NCI-H510A treated with DMSO at 0.1 percent for 48 hours (cell line): Measurements from ENCODE around the gene ABCD1.
"Not testable (repeated sequence)": the region's sequence is repeated elsewhere in the genome, so short reads cannot be mapped to it uniquely, and the experiment has no call there.

Experiments
- DNase-seq: peaks from one replicate; lab custom pipeline; 2025; lab: John Stamatoyannopoulos, UW

ABCD1 gene

GRCh38 chrX:153709726-153710674, 14.7 kb upstream of the ABCD1 start:
- no peak for DNase-seq

DNA sequence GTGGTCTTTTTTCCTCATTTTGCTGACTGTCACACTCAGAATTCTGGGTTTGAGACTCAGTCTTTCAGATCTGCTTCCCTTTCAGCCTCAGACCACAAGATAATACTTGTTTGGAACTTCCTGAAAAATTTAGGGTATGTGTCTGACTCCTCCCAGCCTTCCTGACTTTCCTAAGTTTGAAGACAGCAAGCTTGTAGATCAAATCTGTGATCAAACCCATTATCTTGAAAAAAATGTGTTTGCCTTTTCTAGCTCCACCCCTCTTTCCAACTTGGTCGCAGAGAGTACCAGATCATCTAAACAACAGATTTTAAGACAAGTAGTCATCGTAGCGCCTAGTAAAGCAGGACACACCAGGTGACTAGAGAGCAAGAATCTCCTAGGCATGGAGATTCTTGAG, 10.4 kb upstream of the ABCD1 start:
- no peak for DNase-seq

DNA sequence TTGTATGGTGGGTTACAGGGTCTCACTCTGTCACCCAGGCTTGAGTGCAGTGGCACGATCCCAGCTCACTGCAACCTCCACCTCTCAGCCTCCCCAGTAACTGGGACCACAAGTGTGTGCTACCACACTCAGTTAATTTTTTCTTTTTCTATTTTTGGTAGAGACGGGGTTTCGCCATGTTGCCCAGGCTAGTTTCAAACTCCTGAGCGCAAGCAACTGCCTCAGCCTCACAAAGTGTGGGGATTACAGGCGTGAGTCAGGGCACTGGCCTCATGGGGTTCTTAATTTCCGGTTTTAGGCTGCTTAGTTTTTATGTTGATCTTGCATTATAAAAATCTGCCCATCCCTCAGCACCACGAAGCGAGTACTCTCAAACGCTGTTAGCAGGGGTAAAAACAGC, 7.2 kb upstream of the ABCD1 start:
- DNase-seq, result no peak

DNA sequence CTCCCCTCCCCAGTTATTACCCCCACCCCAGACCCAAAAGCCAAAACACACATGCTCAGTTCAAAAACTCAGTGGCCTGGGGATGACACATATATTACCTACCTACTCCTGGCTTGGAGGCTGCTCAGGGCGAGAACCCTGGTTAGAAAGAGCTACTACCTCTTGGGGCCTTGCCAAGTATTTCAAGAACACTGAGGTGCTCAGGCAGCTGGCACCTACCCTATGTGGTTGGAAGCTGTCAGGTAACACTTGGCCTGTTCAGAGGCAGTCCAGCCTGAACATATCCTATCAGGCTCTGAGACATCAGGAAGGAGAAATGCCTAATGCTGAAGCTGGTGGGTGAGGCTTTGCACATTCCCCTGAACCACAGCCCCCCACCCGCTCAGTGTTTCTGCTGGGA, 5.4 kb upstream of the ABCD1 start:
- no peak for DNase-seq

- no peak for DNase-seq
Observed at GRCh38 chrX:153719701-153720100, 5.0 kb upstream of the ABCD1 start.

DNA sequence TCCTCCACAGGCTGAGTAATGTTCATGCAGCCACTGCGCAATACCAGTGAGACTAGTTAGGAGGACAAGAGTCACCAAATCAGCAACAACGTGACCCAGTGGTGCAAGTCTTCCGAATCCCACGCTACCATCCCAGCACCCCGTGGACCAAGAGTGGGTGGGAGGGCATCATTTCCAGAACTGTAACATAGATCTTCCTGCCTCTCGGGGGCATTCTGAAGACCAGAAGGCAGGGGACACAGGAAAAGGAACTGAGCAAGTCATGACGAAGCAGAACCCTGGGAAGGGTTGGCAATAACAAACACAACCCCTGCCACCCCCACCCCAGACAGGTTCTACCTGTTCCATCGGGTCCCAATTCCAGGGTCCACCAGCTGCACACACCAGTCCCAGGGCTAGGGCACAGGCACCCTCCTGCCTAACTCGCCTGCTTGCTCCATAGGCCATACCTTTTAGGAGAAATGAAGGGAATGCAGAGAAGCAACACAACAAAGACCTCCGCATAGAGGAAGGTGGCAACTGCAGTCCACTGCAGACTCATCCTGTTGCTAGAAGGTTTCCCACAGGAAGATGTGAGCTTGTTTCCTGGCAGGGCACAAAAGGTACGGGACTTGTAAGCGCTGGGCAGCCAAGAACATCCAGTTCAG, 1.8 kb upstream of the ABCD1 start:
- DNase-seq, result no peak

DNA sequence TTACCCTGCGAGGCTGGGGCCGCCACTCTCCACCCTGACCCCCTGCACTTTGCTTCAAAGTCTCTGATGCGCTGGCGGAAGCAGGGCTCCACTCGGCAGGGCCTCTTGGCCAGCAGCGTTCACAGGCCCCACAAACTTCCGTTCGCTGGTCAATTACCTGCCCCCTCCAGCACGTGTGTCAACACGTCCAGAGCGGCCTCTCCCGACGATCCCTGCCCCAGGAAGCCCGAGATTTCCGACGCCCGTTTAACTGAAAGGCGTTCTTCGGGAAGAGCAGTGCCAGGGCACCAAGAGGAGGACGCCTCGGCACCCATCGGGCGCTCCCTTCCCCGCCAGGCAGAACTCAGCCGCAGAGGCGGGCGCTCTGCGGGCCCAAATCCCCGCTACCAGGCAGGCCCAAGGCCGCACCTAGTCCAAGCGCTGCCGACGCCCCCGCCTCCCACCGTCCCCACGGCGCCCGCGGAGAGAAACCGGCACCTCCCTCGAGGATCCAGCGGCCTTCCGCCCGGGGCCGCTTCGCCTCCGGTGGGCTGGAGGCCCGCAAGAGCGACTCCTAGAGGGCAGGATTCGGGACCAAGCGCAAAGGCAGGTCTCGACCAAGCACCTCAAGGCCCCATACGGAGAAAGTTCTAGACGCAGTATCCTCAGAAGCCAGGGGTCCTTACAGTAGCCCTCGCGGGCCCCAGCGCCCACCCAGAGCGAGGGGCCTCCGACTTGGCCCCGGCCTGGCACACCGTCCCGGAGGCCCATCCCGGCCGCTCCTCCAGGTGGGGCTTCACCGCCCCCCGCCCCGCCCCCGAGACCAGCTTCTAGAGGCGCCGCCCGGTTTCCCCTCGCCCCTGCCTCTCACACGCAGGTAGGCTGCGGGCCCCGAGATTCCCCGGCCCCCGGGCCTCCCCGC, 1.1 kb upstream of the ABCD1 start:
- peak; percentile 12 for DNase-seq

DNA sequence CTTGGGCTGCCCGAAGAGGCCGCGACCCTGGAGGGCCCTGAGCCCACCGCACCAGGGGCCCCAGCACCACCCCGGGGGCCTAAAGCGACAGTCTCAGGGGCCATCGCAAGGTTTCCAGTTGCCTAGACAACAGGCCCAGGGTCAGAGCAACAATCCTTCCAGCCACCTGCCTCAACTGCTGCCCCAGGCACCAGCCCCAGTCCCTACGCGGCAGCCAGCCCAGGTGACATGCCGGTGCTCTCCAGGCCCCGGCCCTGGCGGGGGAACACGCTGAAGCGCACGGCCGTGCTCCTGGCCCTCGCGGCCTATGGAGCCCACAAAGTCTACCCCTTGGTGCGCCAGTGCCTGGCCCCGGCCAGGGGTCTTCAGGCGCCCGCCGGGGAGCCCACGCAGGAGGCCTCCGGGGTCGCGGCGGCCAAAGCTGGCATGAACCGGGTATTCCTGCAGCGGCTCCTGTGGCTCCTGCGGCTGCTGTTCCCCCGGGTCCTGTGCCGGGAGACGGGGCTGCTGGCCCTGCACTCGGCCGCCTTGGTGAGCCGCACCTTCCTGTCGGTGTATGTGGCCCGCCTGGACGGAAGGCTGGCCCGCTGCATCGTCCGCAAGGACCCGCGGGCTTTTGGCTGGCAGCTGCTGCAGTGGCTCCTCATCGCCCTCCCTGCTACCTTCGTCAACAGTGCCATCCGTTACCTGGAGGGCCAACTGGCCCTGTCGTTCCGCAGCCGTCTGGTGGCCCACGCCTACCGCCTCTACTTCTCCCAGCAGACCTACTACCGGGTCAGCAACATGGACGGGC, 579 bp downstream of the ABCD1 start:
- peak; percentile 4 for DNase-seq

DNA sequence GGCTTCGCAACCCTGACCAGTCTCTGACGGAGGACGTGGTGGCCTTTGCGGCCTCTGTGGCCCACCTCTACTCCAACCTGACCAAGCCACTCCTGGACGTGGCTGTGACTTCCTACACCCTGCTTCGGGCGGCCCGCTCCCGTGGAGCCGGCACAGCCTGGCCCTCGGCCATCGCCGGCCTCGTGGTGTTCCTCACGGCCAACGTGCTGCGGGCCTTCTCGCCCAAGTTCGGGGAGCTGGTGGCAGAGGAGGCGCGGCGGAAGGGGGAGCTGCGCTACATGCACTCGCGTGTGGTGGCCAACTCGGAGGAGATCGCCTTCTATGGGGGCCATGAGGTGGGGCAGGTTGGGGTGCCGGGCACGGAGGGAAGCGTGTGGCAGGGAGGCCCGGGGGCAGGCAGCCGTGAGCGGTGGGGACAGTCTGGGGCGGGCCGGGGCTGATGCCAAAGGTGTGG, 1.2 kb downstream of the ABCD1 start:
- no peak for DNase-seq

DNA sequence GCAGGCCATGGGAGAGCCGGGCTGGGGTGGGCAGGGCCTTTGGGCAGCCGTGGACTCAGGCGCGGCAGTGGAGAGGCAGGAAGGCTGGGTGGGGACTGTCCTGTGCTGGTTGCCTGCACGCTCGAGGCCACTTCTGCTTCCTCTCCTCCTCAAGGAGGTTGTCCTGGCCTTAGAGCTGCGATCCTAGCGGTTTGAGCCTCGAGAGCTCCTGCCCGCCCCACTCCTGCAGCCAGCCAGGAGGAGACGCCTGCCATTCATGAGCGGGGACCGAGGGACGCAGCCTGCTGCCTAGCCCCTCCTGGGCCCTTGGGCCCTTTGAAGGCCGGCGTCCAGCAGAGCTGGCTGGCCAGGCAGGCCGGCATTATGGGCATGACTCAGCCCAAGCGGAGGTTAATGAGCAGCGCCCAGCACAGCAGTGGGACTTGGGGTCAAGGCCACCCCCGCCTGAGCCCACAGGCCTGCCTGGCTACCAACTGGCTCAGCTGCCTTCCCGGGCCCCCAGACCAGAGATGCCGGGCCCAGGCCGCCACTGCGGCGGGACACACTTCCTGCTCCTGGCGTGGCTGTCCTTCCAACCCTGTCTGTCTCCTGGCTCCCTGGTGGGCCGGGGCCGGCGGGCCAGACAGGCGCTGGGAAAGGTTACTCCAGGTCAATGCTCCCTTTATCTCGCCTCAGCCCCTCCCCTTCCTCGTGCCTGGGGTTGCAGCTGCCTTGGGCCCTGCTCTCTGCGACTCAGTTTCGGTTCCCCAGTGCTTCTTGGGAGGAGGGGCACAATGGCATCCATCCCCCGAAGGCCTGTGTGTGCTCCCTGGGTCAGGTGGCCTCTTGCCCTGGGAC, 1.8 kb downstream of the ABCD1 start:
- no peak for DNase-seq

- no peak for DNase-seq
Observed at GRCh38 chrX:153727123-153727931, 2.7 kb downstream of the ABCD1 start.

GRCh38 chrX:153728095-153728494, 3.4 kb downstream of the ABCD1 start:
- DNase-seq, result no peak

GRCh38 chrX:153728951-153729631, 4.4 kb downstream of the ABCD1 start:
- no peak for DNase-seq

- not testable (repeated sequence) for DNase-seq
Observed at GRCh38 chrX:153730115-153730514, 5.5 kb downstream of the ABCD1 start.

DNA sequence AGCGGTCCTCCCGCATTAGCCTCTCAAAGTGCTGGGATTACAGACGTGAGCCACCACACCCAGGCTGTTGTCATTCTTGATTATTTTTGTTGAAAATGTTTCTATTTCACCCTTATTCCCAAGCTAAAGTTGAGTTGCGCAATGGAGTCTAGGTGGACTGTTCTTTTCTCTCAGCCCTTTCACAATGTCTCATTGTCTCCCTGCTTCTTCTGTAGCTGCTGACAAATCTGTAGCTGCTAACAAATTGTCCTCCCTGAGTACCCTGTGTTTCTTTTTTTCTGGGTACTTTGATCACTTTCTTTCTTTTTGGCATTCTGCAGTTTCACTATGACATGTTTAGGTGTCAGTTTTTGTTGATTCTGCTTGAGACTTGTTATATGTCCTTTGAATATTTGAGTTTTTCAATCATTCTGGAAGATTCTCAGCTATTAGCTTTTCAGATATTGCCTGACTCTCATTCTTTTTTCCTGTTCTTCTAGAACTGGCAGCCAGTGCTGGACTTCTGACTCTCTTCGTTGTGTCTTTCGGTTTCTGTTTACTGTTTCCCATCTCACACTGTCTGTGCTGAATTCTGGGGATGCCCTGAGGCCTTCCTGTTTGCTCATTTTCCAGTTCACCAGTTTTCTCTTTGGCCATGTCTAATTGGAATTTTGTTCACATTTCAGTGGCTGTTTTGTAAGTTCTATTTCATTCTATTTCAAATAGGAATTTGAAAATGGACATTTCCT, 6.6 kb downstream of the ABCD1 start:
- no peak for DNase-seq

- DNase-seq, result no peak
Observed at GRCh38 chrX:153731845-153732215, 7.2 kb downstream of the ABCD1 start.

DNA sequence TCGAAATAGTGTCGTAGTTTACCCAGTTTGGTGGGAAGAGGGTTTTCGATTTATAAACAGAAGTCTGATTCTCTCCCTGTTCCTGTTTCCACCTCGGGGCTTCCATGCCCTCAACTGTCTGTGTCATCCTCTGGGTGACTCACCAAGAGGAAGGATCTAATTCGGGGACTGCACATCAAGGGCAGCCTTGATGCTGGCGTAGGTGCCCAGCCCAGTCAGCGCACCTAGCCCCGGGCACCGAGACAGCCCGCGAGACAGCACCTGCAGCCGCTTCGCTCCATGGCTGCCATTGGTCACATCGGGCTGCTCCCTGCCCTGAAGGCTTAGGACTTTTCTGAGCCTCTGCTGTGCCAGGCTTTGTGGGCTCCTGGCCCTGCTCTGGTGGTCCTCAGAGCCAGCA, 7.7 kb downstream of the ABCD1 start:
- DNase-seq, result no peak

GRCh38 chrX:153733651-153734240, 9.1 kb downstream of the ABCD1 start:
- no peak for DNase-seq
